HT1080 (cell line): ENCODE measurements around the gene ZNF691. TPM values are rescaled to one million over a fixed set of nuclear protein-coding genes. Genes with fewer than 3 reads are reported as not detected.

Experiments used
- DNase-seq: peaks from one replicate; pipeline ENCODE4 v3.0.0-alpha.2; 2015; ENCODE audit warnings: low read depth
- total RNA-seq: library from RNA; depleted of rRNA; stranded (reverse); fragments of >200 nt; shearing (Covaris generic); gene quantifications from 2 replicates; pipeline ENCODE4 v1.2.3, GENCODE V29; 2014

Gene ZNF691
- total RNA-seq, 1 experiment from 2014 or later = 10.6 TPM

DNA sequence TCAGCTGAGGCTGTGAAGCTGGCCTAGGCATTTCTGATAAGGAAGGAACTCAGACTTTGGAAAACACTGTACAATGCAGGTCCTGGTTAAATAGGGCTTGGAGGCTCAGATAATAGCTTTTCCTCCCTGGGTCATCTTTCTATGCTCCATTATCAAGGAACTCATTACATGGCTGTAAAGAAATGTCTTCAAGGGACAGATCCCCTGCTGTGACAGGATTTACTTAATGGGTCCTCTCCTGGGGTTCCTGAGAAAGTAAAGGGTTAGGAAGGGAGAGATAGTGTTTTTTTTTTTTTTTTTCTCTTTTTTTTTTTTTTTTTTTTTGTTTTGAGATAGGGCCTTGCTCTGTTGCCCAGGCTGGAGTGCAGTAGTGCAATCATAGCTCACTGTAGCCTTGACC is 15.1 kb upstream of the ZNF691 start:
- DNase-seq = no peak

DNA sequence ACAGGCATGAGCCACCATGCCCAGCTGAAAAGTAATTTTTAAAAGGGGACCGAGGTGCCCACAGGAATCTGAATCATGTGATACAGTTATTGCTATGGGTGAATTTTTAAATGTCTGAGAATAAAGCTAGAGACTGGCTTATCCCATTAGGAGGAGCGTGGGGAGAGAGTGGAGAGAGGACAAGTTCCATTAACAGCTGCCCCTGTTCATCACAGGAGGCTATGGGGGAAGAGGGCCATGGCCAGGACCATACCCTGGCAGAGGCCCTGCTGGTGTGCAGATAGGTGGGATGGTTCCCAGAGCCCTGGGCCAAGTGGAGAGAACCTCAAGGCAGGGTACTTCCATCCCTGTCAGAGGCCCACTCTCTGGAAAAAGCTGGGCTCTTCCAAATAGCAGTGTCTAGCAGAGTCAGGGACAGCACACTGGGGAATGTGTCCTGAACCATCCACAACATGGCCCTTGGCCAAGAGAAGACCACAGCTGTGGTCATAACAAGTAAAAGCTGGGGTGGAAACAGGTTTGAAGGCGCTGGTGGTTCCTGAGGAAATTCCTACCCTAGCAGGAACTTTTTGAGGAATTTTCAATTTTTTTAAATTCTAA is 13.7 kb upstream of the ZNF691 start:
- no peak for DNase-seq

DNA sequence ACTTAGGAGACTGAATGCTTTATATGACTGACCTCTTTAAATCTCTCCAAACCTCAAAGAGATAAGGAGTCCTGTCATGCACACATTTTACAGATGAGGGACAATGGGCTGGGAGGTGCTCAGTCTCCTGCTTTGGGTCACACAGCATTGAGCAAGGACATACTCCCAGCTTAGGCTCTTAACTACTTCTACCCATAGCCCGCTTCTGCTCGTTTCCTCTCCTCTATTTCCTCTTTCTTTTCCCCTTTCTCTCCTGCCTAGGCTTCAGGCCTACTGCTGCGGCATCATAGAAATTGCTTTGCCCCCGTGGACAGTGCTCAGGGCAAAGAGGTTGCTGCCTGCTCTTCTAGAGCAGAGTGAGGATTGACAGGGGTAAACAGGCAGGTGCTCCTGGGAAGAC is 12.4 kb upstream of the ZNF691 start:
- DNase-seq = no peak

DNA sequence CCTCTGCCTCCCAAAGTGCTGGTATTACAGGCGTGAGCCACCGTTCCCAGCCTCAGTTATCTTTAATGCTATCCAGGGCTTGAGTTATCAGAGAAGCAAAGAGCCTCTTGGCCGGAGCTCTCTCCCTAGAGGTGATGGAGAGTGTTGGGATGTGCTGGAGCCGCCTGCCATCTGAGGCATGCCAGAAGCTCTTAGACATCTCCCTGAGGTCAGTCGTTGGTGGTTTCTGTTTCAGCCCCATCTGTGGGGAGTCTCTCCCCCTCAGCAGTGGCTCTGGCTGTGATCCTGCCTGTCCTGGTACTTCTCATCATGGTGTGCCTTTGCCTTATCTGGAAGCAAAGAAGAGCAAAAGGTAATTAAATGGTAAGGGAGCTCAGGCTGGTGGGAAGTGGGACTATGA is 11.6 kb upstream of the ZNF691 start:
- no peak for DNase-seq

DNA sequence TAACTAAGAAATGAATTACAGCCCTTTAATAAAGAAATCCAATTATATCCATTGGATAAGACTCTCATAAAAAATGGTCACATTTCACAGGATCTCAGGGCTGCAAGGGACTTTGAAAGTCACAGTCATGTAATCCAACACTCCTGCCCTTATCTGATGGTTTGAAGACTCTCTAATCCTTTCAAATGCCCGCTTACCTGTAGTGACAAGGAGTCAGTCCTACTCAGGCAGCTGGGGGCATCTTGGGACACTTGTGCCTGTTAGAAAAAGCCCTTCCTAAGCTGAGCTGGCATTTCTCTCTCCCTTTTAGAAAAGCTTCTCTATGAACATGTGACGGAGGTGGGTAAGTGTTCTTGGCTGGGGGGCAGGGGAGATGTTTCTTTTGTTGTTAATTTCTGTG is 11.0 kb upstream of the ZNF691 start:
- DNase-seq = no peak

DNA sequence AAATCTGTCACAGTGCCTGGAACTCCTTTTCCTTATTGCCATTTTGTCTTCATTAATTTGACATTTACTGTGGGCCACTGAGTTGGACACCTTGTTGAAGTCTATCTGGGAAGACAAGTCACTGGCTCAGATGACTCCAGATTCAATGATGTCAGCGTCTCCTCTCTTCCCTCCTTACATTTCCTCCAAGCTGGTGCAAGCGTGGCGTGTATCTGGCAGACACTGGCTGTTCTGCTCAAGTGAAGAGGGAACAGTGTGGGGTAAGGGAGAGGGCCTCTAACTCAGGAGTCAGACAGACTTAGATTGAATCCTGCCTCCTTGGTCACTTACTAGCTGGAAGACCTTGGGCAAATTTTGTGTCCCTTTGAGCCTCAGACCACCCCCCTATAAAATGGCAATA is 8.7 kb upstream of the ZNF691 start:
- DNase-seq = no peak

DNA sequence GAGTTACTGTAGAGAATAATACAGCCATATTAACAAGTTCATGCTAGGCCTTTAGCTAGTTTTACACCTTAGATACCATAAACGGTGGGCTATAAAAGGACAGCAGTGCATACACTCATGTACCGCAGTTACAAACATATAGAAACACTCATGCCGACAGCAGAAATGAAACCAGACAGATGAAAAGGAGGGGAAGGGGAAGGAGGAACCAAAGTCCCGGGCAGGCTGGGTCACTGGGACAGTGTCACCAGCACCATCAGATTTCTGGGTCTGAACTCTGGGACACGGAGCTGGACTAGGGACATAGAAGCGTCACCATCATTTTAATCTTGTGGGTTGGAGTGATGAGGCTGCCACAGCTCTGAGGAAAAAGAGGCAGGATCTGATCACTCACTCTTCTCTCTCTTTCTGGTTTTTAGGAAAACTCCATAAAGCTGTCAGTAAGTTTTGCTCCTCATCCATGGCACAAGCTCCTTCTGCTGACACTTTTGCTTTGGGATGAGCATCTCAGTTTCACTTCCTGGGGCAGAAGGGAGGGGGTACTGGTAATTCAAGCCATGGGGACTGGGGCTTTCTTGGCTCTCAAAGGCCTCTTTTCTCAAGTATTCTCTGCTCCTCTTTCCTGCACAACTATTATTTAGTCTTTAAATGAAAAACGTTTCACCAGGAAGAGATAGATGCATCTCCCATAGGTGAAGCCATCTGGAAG is 7.8 kb upstream of the ZNF691 start:
- DNase-seq = no peak

DNA sequence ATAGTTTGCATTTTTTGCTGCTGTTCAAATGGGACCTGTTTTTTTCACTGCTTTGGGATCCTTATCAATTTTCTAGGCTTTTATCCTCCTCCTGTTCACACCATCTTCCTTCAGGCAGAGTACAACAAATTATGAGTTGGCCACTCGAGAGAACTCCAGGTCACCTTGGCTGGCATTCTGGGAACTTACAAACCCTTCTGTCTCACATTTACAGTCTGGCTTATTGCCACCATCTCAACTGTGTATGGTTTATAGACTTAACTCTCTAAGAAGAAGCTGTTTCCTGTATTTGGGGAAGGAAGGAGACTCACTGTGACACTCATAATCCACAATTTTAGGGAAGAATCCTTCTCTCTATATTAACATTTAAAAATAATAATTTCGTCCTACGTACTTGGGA is 5.4 kb upstream of the ZNF691 start:
- DNase-seq = no peak

DNA sequence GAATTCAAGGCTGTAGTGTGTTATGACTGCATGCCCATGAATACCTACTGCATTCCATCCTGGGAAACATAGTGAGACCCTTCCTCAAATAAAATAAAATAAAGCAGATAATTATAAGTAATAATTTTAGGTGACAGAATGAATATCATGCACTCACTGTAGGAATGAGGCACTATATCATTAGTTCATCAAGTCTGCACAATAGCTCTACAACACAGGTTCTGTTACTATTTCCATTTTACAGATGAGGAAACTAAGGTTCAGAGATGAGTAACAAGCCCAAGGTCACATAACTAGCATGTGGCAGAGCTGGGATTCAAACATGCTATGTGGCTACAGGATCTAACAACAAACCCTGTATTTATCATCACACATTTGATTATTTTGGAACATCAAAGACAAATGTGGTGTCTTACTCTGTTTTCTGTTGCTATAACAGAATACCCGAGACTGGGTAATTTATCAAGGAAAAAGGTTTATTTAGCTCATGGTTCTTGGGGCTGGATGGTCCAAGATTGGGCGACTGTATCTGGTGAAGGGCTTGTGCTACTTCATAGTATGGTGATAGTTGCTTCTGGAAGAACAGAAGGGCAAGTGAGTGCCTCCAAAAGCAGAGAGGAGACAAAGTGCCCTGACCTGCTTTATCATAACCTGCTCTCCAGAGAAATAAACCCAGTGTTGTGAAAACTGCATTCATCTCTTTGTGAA is 4.8 kb upstream of the ZNF691 start:
- DNase-seq = no peak

DNA sequence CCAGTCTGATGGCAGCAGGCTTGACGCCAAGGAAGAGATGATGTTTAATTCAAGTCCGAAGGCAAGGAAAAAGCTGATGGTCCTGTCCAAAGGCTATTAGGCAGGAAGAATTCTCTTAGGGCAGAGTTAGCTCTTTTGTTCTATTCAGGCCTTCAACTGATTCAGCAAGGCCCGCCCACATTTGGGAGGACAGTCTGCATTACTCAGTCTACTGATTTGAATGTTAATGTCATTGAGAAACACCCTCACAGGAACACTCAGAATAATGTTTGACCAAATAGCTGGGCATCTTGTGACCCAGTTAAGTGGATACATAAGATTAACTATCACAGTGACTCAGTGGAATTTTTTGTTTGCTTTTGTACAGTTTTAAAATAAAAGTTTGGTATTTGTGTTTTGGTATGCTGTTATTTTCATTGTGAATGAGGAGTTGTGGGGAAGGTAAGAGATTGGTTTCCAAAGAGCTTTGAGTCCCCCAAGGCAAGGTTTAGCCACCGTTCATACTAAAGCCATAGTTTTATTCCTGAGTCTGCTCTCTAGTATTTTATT is 1.7 kb upstream of the ZNF691 start:
- DNase-seq = no peak

DNA sequence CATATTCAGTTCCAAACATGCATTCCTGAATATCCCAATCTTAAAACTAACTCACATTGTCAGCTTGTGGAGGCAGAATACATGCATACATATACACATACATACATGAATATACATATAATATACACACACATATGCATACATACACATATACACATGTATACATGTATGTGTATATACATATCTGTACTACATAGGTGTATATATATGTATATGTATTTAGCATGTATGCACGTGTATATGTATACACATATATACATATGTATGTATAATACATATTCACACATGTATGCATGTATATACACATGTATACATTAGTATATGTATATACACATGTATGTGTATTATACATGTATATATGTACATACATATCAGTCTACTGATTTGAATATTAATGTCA is 1.2 kb upstream of the ZNF691 start:
- no peak for DNase-seq

DNA sequence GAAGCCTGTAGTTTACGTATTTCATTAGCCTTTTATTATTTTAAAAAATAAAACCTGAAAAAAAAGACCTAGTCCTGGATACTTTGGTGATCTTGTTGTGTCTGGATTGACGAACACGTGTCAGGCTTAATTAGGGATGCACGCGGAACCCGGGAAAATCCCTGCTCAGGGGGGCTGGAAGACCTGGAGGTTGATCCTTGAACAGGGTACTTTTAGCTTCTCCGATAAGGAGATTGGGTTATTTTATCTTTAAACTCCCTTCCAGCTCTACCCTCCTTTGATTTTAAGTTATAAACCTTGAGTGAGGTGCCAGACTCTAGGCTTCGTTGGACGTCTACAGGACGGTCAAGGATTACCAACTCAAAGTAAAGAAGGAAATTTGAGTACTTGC is 552 bp upstream of the ZNF691 start:
- peak; percentile 6 for DNase-seq

DNA sequence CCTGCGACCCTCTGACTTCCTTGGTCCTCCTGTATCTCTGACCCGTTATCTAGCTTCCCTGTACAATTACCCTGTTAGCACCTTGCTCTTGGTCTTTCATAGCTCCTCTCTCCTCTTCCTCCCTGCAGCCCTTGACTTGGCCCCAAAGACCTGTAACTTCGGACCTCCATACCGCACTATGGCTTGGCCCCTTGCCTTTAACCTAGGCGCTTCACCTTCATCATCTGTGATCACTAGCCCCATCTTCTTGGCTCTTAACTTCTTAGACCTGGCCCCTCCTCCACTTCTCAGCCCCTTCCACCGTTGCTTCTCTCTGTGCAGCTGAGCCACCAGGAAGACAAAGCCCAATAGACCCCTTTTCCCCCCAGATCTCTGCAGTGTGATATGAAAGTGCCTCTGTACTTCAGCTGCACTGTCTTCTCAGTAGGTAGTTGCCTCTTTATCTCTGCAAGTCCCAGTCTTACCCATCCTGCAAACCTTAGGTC is 740 bp downstream of the ZNF691 start:
- no peak for DNase-seq

DNA sequence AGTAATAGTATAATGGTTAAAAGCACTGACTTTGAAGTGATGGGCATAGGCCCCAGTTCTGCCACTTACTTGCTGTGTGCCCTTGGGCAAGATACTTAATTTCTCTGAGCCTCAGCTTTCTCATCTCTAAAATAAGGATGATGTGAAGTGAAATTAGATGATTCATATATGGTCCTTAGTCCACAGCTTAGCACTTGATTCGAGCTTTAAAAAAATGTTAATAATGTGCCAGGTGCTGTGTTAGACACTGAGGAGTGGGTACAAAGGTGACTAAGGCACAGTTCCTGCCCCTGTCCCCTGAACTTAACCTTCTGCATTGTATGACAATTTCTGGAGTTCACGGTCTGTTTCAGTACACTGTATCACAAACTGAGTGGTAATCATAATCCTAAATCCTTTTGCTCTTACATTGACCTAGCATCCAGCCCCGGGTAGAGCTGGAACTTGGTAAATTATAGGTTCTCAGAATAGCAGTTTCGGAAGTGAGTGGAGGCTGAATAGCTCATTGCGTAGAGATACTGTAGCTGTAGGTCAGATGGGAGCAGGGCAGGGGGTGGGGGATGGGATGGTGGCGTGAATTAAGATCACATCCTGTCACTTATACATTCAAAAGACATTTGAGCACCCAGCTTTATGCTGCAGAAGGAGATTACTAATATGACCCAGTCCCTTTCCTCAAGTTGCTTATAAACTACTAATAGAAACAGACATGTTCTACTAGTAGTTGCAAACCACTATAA is 1.5 kb downstream of the ZNF691 start:
- DNase-seq = no peak

DNA sequence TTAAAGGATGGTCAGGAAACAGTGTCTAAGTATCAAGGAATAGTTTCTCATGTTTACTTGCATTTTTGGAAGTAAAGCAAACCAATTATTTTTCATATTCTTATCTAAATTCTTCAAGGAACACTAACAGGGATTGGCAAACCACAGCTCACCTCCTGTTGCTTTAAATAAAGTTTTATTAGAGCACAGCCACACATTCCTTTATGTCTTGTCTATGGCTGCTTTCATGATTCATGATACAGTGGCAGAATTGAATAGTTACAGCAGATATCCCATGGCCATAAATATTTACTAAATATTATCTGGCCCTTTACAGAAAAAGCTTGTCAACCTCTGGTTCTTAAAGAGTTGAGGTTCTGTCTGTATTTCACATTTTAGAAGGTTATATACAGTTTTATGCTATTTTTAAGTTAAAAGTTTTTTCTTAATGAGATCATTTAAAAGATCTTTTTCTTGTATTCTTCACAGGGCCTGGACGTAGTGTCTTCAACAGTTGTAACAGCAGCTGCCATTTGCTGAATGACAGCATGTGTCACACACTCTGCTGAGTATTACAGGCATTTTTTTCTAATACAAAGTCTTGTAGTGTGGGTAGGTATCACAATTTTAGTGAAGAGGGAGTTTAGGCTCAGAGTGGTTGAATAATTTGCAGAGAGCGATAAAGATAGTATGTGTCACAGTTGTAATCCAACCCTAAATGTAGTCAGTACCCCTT is 2.6 kb downstream of the ZNF691 start:
- DNase-seq = no peak

DNA sequence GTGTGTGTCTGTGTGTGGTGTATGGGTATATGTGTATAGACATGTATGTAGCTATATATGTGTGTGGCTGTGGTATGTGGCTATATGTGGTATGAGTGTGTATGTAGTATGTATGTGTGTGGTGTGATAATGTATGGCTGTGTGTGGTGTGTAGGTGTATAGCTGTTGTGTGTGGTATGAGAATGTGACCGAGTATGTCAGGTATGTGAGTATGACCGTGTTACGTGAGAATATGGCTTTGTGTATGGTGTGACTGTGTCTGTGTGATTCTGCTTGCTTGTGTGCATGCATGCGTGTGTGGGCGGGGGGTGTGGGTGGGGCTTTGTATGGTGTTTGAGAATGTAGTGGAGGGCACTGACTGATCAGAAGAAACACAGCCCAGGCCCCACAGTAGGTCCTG is 3.5 kb downstream of the ZNF691 start:
- no peak for DNase-seq

DNA sequence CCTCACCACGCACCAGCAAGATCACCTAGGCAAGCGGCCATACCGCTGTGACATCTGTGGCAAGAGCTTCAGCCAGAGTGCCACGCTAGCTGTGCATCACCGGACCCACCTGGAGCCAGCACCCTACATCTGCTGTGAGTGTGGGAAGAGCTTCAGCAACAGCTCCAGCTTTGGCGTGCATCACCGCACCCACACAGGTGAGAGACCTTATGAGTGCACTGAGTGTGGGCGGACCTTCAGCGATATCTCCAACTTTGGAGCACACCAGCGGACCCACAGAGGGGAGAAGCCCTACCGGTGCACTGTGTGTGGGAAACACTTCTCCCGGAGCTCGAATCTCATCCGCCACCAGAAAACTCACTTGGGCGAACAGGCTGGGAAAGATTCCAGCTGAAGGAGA is 5.0 kb downstream of the ZNF691 start:
- DNase-seq = no peak

DNA sequence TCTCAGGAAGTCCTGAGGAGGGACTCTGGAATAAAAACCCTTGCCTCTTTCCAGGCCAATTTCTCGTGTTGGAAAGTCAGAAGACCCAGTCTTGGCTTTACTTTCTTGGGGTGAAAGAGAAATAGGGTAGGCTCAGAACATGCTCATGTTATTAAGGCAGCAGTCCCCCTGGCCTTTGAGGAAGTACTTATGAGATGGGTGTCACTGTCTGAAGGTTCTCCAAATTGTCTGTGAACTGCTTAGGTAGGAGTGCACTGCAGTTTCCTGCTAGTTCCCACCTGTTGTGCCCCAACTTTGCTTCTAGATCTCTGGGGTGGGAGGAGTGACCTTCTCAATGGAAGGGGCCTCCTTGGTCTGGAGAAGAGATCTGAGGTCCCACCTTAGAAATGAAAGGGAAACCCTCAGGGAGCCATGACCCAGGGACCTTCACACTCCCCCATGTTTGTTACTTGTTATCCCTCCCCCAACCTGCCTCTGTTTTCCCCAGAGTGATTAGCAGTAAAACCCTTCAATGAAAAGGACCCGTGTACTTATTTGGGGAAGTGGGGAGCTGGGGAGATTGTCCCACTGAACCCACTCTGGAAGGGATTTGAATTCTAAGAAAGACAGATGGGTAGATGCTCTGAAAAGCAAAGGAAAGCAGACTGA is 5.7 kb downstream of the ZNF691 start:
- DNase-seq = no peak

DNA sequence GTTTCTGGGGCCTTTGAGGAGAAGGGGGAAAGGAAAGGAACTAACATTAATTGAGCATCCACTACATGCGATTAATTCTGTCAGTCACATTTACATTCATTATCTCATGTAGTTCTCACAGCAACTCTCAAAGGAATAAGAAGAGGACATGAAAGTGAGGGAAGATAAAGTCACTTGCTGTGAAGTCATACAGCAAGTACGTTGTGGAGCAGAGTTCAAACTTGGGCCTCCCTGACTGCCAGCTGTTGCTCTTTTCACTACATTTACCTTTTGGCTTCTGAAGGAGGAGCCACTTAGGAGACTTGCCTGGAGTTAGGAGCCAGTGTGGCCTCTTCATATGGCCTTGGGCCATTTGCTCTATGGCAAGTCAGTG is 6.2 kb downstream of the ZNF691 start:
- no peak for DNase-seq

DNA sequence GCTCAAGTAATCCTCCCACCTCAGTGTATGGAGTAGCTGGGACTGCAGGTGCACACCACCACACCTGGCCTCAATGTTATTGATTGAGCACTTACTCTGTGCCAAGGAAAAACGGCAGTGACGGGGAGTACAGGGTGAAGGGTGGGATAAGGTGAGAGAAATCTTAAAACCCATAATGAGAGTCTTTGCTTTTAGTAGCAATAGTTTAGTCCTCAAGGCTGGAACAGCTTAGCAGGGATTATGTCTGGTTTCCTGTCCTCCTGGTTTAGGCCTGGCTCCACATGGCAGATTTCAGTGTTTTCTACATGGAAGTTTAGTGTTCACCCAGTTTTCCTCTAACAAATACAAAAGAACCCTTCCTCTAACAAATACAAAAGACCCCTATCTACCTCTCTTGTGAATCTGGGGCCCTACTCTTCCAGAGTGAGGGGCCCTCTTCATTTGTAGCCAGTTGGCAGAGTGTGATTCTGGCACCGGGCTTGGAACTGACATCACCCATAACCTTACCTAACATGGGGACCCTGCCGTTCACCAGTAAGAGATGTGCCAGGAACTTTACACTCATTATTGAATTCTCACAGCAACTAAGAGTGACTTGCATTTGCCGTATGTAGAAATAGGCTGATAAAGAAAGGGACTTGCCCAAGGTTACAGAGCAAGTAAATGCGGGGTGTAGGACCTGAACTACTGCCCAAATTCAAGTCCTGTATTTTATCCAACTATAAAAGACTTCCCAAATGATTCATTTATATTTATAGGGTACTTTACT is 6.9 kb downstream of the ZNF691 start:
- no peak for DNase-seq
